ENCODE measurements around the gene EFCC1.

Gene EFCC1

DNA sequence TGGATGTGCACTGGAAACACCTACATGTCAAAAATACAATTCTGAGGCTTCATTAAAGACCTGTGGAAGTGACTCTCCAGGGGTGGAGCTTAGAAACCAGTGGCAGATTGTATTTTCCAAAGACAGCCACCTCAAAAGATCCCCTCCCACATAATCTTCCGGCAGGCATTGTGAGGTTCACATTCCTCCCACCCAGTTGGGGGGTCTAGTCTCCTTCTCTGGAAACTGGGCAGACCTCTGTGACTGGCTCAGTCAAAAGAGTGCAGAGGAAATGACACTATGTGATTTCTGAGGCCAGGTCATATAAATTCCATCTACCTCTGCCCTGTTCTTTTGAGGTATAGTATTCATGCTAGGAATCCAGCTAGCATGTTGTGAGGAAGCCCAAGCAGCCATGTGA lies 5.4 kb upstream of the EFCC1 start:
- no peak for DNase-seq

DNA sequence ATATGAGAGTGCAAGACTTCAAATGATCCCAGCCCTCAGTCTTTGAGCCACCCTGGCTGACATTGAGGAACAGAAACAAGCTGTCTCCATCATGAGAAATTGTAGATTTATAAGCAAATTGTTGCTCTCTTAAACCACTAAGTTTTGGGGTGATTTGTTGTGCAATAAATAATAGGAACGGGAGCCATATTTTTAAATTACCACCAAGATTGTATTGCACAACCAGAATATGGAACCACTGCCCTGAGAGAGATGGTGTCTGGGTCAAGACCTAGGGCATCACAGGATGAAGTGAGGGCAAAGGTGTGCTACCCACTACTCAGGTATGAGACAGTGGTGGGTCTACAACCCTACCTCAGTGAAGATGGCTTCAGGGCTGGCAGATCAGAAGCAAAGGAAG lies 4.9 kb upstream of the EFCC1 start:
- DNase-seq = no peak

DNA sequence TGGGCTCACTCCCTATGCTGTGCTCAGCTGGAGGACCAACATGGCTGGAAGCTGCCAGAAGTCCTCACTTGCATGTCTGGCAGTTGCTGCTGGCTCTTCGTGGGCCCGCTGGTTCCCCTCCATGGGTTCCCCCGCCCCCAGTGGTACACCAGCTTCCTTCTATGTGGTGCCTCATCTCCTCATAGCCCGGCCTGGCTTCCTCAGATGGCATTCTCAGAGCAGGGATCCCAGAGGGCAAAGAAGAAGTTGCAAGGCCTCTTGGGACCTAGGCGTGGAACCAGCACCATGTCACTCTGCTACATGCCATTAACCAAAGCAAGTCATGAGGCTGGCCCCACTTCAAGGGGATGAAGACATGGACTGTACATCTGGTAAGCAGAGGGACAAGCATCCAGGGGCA lies 4.4 kb upstream of the EFCC1 start:
- no peak for DNase-seq

DNA sequence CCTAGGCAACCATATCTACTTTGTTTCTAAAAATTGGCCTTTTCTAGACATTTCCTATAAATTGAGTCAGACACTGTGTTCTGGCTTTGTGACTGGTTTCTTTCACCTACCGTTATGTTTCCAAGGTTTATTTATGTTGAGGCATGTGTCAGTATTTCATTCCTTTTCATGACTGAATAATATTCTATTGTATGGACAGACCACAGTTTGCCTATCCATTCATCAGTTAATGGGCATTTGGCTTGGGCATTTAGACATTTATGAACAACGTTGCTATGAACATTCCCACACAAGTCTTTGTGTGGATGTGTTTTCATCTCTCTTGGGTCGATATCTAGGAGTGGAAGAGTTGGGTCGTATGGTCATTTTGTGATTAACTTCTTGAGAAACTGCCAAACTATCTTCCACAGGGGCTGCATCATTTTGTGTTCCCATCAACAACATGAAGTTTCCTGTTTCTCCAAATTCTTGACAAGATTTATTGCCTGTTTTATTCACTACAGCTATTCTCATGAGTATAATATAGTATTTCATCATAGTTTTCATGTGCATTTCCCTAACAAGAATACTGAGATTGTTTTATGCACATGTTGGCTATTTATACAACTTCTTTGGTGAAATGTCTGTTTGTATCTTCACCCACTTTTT lies 3.5 kb upstream of the EFCC1 start:
- no peak for DNase-seq

DNA sequence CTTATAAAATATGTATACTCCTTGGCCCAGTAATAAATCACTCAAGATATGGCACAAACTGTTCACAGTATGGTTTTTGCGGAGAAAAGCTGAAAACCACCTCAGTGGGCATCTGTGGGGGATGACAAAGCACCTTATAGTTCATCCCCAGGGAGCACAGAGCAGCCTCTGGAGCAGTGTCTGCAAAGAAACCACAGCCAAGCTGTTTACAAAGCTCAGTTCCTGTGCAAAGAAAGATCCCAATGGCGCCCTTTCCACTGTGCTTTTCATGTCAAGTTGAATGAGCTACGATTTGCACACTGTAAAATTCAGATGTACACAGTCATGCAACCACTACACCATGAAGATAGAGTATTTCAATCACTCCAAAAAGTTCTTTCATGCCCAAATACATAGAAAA lies 2.5 kb upstream of the EFCC1 start:
- no peak for DNase-seq

DNA sequence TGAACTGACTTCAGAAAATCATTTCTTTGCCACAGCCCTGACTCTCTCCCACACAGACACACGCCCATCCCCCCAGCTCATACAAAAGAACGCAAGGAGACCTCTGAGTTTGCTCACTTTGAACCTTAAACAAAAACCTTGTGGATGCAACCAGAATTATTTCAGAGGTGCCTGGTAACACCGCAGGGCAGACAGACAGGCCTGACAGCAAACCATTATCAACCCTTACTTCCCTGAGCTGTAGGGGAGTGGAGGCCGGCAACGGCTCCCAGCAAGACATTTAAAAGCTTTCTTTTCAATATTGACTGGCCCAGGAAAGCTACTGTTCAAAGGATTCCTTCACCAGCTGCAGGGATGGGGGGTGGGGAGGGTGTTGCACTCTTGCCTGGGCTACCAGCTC lies 2.0 kb upstream of the EFCC1 start:
- DNase-seq = no peak

DNA sequence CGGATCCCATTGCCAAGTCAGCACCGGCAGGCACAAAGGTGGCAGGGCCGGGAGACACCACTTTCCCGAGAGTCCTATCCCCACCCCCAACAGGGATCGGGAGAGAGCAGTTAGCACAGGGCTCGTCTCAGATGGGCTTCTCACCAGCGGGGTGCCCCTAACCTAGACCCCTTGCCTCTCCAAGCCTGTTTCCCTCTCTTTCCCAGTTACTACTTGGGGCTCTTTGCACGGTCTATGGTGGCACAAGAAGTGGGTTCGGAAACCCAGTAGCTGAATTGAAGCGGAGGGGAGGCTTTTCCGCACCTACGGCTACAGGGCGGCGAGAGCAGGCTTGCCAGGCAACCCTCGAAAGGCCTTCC lies 383 bp upstream of the EFCC1 start:
- DNase-seq = no peak

DNA sequence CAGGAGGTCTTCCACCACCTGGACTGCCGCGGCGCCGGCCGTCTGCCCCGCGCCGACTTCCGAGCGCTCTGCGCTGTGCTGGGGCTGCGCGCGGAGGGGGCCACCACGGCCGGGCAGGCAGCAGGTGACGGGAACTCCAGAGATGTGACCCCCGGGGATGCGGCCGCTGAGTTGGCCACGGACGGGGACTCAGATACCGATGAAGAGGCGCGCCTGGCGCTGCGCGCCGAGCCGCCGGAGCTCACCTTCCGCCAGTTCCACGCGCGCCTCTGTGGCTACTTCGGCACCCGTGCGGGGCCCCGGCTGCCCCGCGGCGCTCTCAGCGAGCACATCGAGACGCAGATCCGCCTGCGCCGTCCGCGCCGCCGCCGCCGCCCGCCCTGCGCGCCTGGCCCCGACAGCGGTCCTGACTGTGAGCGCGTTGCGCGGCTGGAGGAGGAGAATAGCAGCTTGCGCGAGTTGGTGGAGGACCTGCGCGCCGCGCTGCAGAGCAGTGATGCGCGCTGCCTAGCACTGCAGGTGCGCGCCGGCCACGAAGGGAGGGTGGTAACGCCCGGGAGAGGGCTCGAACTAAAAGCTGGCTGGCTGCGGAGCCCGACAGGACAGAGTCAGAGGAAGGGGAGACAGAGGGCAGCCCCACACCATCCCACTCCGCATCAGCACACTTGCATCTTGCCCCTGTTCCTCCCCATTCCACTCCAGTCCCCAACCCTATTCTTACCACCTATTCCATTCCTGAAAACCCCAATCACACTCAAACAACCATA lies 885 bp downstream of the EFCC1 start:
- no peak for DNase-seq

DNA sequence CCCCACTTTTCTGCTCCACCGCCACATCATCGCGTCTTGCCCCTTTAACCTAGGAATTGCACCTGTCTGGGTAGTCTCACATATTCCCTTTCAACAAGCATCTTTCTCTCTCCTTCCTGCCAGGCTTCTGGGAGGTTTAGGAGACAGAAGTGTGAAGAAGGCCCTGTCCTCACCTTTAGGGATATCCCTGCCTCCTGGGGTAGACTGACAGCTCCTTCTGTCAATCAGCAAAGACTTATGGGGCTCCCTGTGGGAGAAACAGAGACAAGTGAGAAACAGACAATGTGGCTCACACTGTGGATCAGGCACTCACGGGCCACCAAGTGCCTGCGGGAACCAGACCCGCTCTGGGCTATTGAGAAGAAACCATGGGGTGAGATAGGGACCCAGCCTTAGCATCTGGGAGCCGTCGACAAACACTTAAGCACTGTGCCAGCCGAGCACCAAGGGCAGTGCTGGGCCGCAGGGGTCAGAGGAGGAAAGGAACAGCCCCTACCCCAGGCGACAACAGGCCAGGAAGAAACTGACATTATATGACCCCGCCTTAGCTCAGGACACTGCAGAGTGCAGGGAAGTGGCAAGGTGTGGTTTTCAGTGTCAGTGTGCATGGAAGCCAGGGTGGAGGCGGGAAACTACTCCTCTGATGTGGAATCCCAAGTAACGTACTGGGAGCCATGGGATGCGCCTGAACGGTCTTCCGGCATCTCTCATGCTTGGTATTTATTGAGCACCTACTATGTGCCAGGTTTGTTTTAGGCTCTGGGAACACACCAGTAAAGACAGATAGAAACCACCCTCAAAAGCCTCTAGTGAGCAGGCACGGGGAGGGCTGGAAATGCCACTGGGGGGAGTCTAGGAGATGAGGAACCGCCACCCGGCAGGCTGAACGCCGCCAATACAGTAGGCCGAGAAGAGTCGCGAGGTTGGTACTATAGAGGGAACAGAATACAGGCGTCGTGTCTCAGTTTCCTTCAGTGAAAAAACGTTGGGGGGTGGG lies 1.8 kb downstream of the EFCC1 start:
- no peak for DNase-seq

DNA sequence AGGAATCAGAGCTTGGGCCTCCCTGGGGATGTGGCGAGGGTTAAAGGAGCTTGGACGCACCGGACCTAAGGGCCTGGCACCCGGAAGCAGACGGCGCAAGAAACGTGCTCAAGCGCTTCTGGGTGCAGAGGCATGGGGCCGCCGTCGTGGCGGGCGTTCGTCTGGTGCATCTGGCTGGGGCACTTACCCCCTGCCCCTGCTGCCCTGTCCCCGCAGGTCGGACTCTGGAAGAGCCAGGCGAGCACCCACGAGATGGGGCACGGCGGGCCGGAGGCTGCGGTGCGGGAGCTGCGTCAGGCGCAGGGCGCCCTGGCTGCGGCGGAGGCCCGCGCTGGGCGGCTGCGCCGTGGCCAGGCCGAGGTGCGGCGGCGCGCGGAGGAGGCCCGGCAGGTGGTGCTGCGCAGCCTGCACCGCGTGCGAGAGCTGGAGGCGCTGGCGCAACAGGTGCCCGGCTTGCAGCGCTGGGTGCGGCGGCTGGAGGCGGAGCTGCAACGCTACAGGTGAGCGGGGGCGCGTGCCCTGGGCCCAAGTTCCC lies 2.5 kb downstream of the EFCC1 start:
- peak; percentile 36 for DNase-seq

DNA sequence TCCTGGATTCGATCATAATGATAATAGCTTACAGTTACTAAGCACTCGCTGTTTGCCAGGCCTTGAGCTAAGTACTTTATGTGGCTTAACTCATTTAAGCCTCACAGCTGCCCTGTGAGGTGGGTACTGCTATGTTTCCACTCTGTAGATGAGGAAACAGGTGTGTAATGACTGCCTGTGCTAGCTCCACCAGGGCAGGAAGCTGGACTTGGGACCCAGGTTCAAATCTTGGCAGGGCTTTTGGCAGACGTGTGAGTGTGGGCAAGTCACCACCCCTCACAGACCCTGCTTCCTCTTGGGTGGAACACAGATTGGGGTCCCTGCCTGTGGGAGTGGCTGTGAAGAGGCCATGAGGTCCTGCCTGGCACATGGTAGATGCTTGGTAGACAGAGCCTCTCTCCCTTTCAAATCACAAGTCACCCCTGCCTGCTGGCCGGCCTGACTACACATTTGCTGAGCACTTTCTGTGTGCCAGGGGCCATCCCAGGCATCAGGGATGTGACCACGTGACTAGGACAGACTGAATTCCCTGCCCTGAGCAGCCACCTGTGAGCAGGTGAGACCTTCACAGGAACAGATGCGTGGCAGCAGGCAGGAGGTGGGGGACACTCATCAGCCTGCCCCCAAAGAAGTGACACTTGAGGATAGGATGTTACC lies 3.7 kb downstream of the EFCC1 start:
- DNase-seq = peak; percentile 23

DNA sequence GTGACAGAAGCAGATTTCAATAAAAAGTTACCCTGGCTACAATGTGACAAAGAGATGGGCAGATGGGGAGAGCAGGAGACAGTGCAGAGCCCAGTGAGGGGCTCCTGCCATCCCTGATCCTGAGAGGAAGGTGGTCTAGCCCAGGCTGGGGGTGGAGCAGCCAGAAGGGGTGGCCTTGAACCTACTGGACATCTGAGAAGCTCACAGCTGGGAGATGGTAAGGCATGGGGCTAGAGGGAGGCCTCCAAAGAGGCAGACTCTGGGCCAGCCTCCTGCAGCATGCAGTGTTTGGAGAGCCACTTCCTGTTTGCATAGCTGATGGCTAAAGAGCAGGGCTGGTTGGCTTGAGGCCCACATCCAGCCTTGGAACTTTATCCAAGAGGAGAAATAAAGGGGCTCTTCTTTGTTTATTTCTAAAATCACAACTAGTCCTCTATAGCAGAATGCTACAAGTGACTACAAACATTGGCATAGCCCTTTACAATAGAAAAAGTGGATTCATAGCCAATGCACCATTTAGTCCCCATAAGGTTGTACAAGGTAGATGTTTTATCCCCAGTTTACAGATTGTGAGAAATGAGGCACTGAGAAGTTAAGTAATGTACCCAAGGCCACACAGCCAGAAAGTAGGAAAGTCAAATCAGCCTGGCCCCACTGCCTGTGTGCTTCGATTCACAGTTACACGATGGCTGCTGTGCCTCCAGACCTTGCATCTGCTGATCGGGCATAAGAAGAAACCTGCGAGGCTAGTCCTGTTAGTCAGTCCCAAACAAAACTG lies 4.6 kb downstream of the EFCC1 start:
- DNase-seq = peak; percentile 74

DNA sequence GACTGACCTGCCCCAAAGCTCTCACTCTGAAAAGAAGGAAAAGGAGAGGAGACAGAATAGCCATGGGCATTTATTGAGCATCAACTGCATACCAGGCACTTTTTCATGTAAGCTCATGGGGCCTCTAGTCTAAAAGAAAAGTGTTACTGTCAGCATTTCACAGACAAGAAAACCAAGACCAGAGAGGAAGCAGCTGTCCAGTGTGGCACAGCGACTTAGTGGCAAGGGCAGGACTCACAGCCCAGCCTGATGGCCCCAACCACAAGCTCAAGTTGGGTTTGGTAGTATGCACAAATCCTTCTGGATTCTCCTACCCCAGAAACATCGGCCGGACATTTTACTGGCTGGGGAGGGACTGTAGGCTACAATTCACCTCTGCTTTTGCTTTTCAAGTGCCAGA lies 5.8 kb downstream of the EFCC1 start:
- no peak for DNase-seq

DNA sequence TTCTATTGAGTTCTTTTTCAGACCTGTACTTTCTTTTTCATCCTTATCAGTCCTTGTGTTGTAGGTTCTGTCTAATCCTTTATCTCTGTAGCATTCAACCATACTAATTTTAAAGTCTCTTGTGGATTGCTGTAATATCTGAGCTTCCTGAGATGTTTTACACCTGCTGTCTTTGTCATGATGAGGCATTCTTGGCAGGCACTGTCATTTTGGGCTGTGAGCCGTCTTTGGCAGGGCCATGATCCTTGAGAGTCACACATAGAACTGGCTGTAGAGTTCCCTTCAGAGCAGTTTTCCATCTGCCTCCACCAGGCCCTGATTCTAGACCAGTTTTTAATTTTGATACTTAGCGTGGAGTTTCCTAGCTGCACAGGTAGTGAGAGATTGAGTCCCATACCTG lies 6.7 kb downstream of the EFCC1 start:
- DNase-seq = no peak

DNA sequence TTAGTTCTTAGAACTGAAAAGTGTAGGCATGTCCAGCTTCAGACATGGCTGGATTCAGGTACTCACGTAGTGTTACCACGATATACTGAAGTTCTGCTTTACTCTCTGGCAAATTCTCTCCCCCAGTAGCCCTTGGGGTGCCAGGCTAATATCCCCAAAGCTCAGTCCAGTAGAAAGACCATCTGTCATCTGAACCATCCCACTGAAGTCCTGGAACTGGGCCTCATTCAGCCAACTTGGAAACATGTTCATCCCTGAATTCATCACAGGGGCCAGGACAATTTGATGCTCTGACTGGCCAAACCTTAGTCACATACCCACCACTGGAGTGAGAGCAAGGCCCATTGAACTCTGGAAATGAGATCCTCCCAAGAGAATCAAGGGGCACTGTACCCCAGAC lies 8.2 kb downstream of the EFCC1 start:
- no peak for DNase-seq

DNA sequence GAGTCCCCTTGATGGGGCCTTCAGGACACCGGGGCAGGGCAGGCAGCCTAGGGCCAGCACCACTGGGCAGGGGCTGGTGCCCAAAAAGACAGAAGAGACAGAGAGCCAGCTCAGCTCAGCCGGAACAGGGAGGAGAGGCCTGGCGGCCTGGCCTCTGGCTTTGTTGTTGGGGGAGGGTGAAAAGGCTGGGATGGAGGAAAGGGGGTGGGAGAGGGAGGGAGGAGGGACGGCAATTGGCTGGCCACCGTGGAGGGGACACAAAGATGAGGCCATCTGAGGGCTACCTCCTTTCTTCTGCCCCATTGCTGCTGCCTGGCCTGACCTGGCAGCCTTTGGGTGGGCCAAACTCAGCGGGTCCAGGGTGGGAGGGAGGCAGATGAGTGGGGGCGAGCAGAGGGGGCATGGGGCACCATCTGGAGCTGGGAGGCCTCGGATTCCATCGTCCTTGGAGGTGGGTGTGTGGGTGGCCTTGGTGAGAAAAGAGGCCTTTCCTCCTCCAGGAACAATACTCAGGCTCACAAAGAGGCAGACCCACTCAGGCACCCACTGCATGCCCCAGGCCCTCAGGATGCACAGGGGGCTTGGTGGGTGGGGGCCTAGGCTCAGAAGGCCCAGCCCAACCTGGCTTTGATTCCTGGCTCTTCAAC lies 9.3 kb downstream of the EFCC1 start:
- DNase-seq = no peak

DNA sequence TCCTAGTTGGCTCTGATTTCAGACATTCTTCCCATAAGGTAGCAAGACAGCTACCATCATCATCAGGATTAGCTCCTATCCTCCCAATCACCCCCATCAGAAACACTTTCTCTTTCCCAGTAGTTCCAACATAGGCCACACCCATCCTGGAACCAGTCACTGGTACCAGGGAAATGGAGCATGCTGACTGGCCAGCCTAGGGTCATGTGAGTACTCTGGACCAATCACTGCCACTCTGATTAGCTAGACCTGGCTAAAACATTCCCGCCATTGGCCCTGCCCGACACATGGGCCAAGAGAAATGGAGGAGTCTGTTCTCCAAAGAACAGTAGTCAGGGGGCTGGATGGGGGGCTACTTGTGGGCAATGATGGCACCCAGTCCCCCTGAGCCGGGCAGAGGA lies 12.4 kb downstream of the EFCC1 start:
- no peak for DNase-seq

DNA sequence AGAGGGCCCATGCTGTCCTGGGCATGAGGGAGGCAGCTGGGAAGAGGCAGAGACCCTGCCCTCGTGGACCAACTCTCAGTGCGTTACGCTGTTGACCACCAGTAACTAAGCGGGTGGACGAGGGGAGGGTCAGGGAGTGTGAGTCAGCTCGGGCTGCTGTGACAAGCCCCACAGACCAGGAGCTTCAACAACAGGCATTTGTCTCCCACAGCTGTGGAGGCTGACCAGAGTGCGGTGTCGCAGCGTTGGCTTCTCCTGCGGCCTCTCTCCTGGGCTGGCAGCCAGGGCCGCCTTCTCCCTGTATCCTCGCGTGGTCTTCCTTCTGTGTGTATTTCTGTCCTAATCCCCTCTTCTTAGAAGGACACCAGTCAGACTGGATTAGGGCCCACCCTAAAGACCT lies 13.0 kb downstream of the EFCC1 start:
- no peak for DNase-seq

DNA sequence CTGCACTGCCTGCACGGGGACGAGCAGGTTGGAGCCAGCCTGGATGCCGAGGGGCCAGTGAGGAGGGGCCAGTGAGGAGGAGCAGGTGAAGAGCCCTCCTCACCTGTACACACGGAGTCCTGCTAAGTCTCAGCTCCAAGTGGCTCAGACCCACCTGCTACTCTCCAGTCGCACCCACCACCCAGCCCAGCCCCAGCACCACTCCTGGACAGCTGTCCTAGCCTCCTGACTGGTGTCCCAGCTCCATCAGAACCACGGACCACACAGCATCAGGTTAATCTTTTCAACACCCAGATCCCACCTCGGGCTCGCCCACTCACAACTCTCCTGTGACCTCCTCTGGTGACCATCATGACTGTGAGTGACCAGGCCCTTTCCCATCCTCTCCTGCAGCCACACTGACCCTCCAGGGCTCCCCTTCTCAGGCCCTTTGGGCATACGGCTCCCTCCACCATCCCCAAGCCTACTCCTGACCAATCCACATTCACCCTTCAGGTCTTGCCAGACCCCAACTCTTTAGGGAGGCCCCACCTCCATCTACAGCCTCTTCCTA lies 13.8 kb downstream of the EFCC1 start:
- DNase-seq = no peak

DNA sequence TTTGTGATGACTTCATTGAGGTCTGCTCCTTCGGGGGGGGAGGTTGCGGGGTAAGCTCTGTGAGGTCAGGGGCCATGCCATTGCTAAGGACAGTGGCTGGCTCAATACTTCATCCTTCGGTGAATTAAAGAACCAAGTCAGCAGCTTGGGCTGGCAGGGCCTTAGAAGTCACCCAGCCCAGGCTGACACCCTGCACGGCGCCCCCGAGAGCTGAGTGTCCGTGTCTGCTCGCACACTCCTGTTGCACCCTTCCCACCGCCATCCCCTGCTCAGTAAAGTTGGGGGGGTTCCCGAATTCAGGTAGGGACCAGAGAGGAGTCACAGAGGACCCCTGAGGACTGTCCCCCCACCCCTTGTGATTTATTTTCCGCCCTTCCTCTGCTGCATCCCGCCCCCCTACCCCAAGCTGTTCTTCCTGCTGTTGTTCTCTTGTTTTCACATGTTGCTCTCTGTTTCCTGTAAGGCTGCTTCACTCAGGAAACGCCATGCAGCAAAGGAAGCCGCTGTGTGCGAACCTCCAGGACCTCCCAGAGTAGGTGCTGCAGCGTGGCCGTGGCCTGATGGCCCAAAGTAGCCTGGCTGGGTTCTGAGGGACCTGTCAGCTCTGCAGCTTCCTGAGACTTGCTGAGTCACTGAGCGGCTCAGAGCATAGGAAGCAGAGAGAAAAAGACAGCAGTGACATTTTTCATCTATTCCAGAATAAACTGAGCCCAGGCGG lies 14.4 kb downstream of the EFCC1 start:
- no peak for DNase-seq

DNA sequence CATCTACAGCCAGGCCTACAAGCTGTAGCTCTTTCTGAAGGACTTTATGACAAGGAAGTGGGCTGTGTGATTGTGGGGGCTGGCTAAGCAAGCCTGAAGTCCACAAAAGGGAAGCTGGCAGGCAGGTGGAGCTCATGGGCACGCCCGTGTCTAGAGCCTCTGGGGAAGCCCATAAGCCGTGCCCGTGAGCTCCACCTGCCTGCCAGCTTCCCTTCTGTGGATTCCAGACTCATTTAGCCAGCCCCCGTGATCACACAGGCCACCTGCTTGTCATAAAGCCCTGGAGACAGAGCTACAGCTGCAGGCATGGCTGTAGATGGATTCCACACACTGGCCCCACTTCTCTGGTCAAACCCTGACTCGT lies 15.2 kb downstream of the EFCC1 start:
- DNase-seq = peak; percentile 90
